RWPE2 (cell line): ENCODE measurements around the gene IL31.

ENCODE experiments used
- ATAC-seq: fragments of 200-7000 bp; cut with Tn5 transposase; 3 replicates; pipeline ENCODE4 v1.9.1; 2021; ENCODE audit warnings: low read depth
- DNase-seq: peaks from one replicate; pipeline ENCODE4 v3.0.0-alpha.2; 2020; ENCODE audit warnings: low spot score
- H3K27ac ChIP-seq: fragments of 450-650 bp; 2 replicates; pipeline ENCODE4 v1.5.1; 2017; ENCODE audit warnings: mild to moderate bottlenecking; ENCODE audit not compliant: poor library complexity, severe bottlenecking
- H3K27me3 ChIP-seq: fragments of 250-450 bp; sonication (Bioruptor Pico); 2 replicates; pipeline ENCODE4 v1.5.1; 2021; ENCODE audit warnings: mild to moderate bottlenecking, moderate library complexity; ENCODE audit not compliant: insufficient read depth, poor library complexity, severe bottlenecking
- H3K36me3 ChIP-seq: fragments of 250-450 bp; sonication (Bioruptor Pico); 2 replicates; pipeline ENCODE4 v1.5.1; 2020; ENCODE audit warnings: low read depth, mild to moderate bottlenecking, moderate library complexity
- H3K4me1 ChIP-seq: fragments of 250-450 bp; sonication (Bioruptor Pico); 2 replicates; pipeline ENCODE4 v1.5.1; 2021; ENCODE audit warnings: mild to moderate bottlenecking, moderate library complexity; ENCODE audit not compliant: insufficient read depth, poor library complexity, severe bottlenecking
- H3K4me3 ChIP-seq: fragments of 250-450 bp; sonication (Bioruptor Pico); 2 replicates; pipeline ENCODE4 v1.5.1; 2021; ENCODE audit warnings: mild to moderate bottlenecking, moderate library complexity; ENCODE audit not compliant: severe bottlenecking
- H3K9me3 ChIP-seq: fragments of 250-450 bp; sonication (Bioruptor Pico); 2 replicates; pipeline ENCODE4 v1.5.1; 2021; ENCODE audit warnings: mild to moderate bottlenecking, moderate library complexity; ENCODE audit not compliant: severe bottlenecking
- TF ChIP-seq, protein P1 (sequence below): fragments of 450-650 bp; IDR thresholded peaks from one replicate; pipeline ENCODE4 v1.5.1; 2017; ENCODE audit warnings: mild to moderate bottlenecking, moderate library complexity; ENCODE audit not compliant: poor library complexity, severe bottlenecking

The IL31 gene

DNA sequence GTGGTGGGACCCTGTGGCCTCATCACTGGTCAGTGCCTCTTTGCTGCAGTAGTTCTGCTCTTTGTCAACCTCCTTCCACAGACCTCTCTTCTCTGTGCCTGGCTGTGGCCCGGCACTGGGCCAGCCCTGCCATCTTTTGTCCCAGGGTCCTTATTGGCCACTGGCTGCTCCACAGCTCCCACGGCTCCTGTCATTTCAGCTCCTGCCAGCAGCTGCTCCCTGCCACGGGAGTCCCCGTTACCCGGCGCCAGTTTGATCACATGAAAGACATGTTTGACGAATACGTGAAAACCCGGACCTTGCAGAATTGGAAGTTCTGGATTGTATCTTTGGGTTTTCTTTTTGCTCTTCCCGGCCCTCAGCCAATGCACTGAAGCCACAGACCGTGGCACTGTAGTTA, 35.4 kb downstream of the IL31 start:
- TF ChIP-seq, protein P1, sequence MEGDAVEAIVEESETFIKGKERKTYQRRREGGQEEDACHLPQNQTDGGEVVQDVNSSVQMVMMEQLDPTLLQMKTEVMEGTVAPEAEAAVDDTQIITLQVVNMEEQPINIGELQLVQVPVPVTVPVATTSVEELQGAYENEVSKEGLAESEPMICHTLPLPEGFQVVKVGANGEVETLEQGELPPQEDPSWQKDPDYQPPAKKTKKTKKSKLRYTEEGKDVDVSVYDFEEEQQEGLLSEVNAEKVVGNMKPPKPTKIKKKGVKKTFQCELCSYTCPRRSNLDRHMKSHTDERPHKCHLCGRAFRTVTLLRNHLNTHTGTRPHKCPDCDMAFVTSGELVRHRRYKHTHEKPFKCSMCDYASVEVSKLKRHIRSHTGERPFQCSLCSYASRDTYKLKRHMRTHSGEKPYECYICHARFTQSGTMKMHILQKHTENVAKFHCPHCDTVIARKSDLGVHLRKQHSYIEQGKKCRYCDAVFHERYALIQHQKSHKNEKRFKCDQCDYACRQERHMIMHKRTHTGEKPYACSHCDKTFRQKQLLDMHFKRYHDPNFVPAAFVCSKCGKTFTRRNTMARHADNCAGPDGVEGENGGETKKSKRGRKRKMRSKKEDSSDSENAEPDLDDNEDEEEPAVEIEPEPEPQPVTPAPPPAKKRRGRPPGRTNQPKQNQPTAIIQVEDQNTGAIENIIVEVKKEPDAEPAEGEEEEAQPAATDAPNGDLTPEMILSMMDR, result no peak
- H3K27ac ChIP-seq, result no peak overlapping the region
- H3K4me1 ChIP-seq, result no peaks in the 10 kb centered on the region
- H3K4me3 ChIP-seq, result no peak overlapping the region
- no peaks in the 10 kb centered on the region for H3K9me3 ChIP-seq
- H3K36me3 ChIP-seq, result peaks cover 50% of the 10 kb centered on the region
- H3K27me3 ChIP-seq, result no peaks in the 10 kb centered on the region
- DNase-seq (no peak), ATAC-seq (no peak)

DNA sequence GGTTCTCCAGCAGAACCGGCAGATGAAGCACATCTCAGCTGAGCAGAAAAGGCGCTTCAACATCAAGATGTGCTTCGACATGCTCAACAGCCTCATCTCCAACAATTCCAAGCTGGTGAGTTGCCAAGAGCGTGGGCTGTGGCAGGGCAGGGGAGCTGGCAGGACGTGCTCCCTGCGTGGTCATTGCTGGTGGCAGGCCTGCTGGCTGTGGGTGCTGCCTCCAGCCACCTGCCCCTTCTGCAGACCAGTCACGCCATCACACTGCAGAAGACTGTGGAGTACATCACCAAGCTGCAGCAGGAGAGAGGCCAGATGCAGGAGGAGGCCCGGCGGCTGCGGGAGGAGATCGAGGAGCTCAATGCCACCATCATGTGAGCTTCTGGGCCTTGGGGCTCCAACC, 35.8 kb downstream of the IL31 start:
- Histone ChIP-seq H3K9me3 (no peaks in the 10 kb centered on the region), H3K4me1 (no peaks in the 10 kb centered on the region), H3K4me3 (no peak overlapping the region), H3K27me3 (no peaks in the 10 kb centered on the region), H3K36me3 (peaks cover 46% of the 10 kb centered on the region), H3K27ac (no peak overlapping the region)
- TF ChIP-seq, protein P1, result no peak
- DNase-seq (no peak), ATAC-seq (no peak; the same call in 2 of the 3 replicates)

- no peaks in the 10 kb centered on the region for H3K9me3 ChIP-seq
- H3K27ac ChIP-seq, result no peak overlapping the region
- H3K4me1 ChIP-seq, result no peaks in the 10 kb centered on the region
- H3K4me3 ChIP-seq, result no peak overlapping the region
- no peaks in the 10 kb centered on the region for H3K27me3 ChIP-seq
- DNase-seq (no peak), ATAC-seq (peak; percentile 89)
- H3K36me3 ChIP-seq, result peaks cover 47% of the 10 kb centered on the region
- TF ChIP-seq, protein P1, result no peak
Observed at GRCh38 chr12:122137681-122138080, 36.3 kb downstream of the IL31 start.

GRCh38 chr12:122137229-122137628, 36.8 kb downstream of the IL31 start:
- no peaks in the 10 kb centered on the region for H3K4me1 ChIP-seq
- no peaks in the 10 kb centered on the region for H3K27me3 ChIP-seq
- TF ChIP-seq, protein P1, result no peak
- DNase-seq (no peak), ATAC-seq (0 out of 3 replicates have a peak, but pooled peaks have one; percentile 8)
- H3K27ac ChIP-seq, result no peak overlapping the region
- no peak overlapping the region for H3K4me3 ChIP-seq
- peaks cover 47% of the 10 kb centered on the region for H3K36me3 ChIP-seq
- H3K9me3 ChIP-seq, result no peaks in the 10 kb centered on the region

- Histone ChIP-seq H3K27ac (no peak overlapping the region), H3K4me1 (peaks cover 3% of the 10 kb centered on the region), H3K9me3 (no peaks in the 10 kb centered on the region), H3K27me3 (no peaks in the 10 kb centered on the region), H3K36me3 (peaks cover 46% of the 10 kb centered on the region), H3K4me3 (no peak overlapping the region)
- TF ChIP-seq, protein P1, result no peak
- ATAC-seq (no peak), DNase-seq (no peak)
Observed at GRCh38 chr12:122135437-122136031, 38.5 kb downstream of the IL31 start.
